Stimulated activated CD4-positive, alpha-beta T cell treated with anti-CD3 and anti-CD28 coated beads, Interleukin-2, amount 100 ng/mL, for 24 hours (primary cell): ENCODE measurements around the gene ACACA.
"Not testable (repeated sequence)": the region's sequence is repeated elsewhere in the genome, so short reads cannot be mapped to it uniquely, and the experiment has no call there.

Experiments used
- DNase-seq, 2 donors: peaks; one replicate each; pipeline ENCODE4 v3.0.0-alpha.2; 2020

The ACACA gene

GRCh38 chr17:37089956-37090355 lies 316.7 kb downstream of the ACACA start:
- peak; percentile 14 to 22 for DNase-seq

GRCh38 chr17:37088913-37089312 lies 317.7 kb downstream of the ACACA start:
- DNase-seq = no peak

GRCh38 chr17:37088459-37088858 lies 318.2 kb downstream of the ACACA start:
- DNase-seq = no peak

- DNase-seq = no peak
Observed at GRCh38 chr17:37087683-37088082, 319.0 kb downstream of the ACACA start.

- DNase-seq = no peak
Observed at GRCh38 chr17:37086948-37087347, 319.7 kb downstream of the ACACA start.

GRCh38 chr17:37086334-37086733 lies 320.3 kb downstream of the ACACA start:
- DNase-seq = no peak

GRCh38 chr17:37084372-37084771 lies 322.3 kb downstream of the ACACA start:
- DNase-seq = no peak

- no peak for DNase-seq
Observed at GRCh38 chr17:37083456-37083855, 323.2 kb downstream of the ACACA start.

- DNase-seq = no peak
Observed at GRCh38 chr17:37082985-37083384, 323.7 kb downstream of the ACACA start.

- no peak for DNase-seq
Observed at GRCh38 chr17:37082311-37082860, 324.2 kb downstream of the ACACA start.

- no peak for DNase-seq
Observed at GRCh38 chr17:37081287-37081686, 325.3 kb downstream of the ACACA start.

- no peak for DNase-seq
Observed at GRCh38 chr17:37079735-37080134, 326.9 kb downstream of the ACACA start.

GRCh38 chr17:37079065-37079708 lies 327.4 kb downstream of the ACACA start:
- no peak for DNase-seq

GRCh38 chr17:37073464-37073863 lies 333.2 kb downstream of the ACACA start:
- not testable (repeated sequence) for DNase-seq

GRCh38 chr17:37069087-37069486 lies 337.5 kb downstream of the ACACA start:
- no peak for DNase-seq

- DNase-seq = no peak
Observed at GRCh38 chr17:37068266-37068665, 338.4 kb downstream of the ACACA start.

GRCh38 chr17:37067555-37068111 lies 339.0 kb downstream of the ACACA start:
- no peak for DNase-seq

- DNase-seq = no peak
Observed at GRCh38 chr17:37066322-37067255, 340.0 kb downstream of the ACACA start.

- no peak for DNase-seq
Observed at GRCh38 chr17:37065486-37066321, 340.9 kb downstream of the ACACA start.

GRCh38 chr17:37064956-37065355 lies 341.7 kb downstream of the ACACA start:
- no peak for DNase-seq

GRCh38 chr17:37064206-37064605 lies 342.4 kb downstream of the ACACA start:
- DNase-seq = no peak

- no peak for DNase-seq
Observed at GRCh38 chr17:37062021-37062420, 344.6 kb downstream of the ACACA start.

- no peak for DNase-seq
Observed at GRCh38 chr17:37060928-37061327, 345.7 kb downstream of the ACACA start.
